ENCODE results near the gene DCAKD.

Gene DCAKD

DNA sequence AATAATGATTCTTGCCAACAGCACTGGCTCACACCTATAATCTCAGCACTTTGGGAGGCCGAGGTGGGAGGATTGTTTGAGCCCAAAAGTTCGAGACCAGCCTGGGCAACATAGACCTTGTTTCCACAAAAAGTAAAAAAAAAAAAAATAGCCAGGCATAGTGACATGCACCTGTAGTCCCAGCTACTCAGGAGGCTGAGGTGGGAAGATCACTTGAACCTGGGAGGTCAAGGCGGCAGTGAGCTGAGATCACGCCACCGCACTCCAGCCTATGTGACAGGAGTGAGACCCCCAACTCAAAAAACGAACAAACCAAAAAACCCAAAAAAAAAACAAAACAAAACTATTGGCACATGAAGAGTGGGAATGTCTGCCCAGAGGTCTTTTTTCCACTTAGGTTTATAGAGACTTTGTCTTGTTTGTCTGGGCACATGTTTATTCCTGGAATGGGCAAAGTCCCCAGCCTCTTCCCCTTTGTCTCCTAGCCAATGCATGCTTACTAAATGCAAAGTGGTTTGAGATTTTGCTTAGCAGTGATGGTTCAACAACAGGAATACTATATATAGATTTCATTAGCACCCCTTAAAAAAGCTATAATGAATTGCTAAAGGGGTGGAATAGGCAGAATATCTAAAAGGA, 35.6 kb upstream of the DCAKD start:
- no peak for DNase-seq (ENCODE audit: low read depth)
- no peak overlapping the region for H3K4me3 ChIP-seq (ENCODE audit: low read length)
- TF ChIP-seq, protein P1, sequence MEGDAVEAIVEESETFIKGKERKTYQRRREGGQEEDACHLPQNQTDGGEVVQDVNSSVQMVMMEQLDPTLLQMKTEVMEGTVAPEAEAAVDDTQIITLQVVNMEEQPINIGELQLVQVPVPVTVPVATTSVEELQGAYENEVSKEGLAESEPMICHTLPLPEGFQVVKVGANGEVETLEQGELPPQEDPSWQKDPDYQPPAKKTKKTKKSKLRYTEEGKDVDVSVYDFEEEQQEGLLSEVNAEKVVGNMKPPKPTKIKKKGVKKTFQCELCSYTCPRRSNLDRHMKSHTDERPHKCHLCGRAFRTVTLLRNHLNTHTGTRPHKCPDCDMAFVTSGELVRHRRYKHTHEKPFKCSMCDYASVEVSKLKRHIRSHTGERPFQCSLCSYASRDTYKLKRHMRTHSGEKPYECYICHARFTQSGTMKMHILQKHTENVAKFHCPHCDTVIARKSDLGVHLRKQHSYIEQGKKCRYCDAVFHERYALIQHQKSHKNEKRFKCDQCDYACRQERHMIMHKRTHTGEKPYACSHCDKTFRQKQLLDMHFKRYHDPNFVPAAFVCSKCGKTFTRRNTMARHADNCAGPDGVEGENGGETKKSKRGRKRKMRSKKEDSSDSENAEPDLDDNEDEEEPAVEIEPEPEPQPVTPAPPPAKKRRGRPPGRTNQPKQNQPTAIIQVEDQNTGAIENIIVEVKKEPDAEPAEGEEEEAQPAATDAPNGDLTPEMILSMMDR (conservative IDR thresholded peaks at IDR 0.05; ENCODE audit: low read depth, low read length): no peak

DNA sequence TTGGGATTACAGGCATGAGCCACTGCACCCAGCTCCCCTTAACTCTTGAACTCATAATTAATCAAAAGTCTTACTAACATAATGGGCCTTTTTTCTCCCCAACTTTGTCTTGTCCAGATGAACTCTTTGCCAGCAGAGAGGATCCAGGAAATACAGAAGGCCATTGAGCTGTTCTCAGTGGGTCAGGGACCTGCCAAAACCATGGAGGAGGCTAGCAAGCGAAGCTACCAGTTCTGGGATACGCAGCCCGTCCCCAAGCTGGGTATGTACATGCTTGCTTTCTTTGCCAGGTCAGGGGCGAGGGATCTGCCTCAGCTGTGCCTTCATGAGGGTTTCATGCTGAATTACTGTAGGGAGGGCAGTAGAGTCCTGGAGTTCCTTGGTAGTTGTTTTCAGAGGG, 35.0 kb upstream of the DCAKD start:
- DNase-seq (ENCODE audit: low read depth): no peak
- no peak overlapping the region for H3K4me3 ChIP-seq (ENCODE audit: low read length)
- TF ChIP-seq, protein P1 (conservative IDR thresholded peaks at IDR 0.05; ENCODE audit: low read depth, low read length): no peak

DNA sequence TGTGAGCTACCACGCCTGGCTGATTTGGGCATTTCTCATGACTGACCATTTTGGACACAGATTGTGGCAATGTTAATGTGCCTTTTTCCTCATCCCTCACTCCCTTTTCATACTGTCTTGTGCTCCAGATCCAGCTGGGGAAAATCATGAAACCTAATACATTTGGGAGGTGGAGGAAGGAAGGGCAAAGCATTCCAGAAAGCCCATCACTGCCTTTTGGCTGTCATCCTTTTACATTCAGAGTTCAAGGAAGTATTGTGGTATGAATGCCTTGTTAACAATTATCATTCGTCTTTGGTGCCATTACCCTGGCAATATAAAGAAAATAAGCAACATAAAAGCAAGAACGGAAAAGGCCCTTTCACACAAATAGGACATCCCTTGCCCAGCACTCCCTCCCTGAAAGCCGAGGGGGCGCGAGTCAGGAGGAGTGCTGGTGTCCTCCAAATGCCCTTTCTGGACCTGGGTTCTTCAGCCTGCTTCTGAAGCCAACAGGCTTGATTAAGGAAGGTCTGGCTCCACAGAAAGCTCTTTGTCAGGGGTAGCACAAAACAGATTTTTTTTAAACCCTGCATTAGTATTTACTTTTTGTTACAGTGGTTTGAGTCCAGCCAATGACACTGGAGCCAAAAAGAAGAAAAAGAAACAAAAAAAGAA, 29.7 kb upstream of the DCAKD start:
- DNase-seq (ENCODE audit: low read depth): no peak
- H3K4me3 ChIP-seq (ENCODE audit: low read length): no peak overlapping the region

DNA sequence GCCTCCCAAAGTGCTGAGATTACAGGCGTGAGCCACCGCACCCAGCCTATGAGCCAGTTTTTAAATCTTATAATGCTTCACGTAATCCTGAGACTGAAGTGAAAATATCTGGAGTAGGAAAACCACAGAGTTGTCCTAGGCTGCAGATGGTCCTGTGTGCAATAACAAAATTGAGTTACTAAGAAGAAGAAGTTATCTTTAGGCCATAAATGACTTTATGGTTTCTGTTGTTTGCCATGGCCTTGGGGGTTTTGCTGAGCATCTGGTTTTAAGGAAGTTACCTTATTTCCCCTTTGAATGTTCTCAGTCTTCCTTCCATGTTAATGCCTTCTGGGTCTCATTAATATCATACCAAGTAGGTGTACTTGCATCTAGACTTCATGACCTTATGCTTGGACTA, 26.2 kb upstream of the DCAKD start:
- DNase-seq (ENCODE audit: low read depth): no peak
- no peak overlapping the region for H3K4me3 ChIP-seq (ENCODE audit: low read length)
- TF ChIP-seq, protein P1 (conservative IDR thresholded peaks at IDR 0.05; ENCODE audit: low read depth, low read length): no peak

More for the DNA sequence above, 29.7 kb upstream of the DCAKD start:
- TF ChIP-seq, protein P1 (conservative IDR thresholded peaks at IDR 0.05; ENCODE audit: low read depth, low read length): no peak

DNA sequence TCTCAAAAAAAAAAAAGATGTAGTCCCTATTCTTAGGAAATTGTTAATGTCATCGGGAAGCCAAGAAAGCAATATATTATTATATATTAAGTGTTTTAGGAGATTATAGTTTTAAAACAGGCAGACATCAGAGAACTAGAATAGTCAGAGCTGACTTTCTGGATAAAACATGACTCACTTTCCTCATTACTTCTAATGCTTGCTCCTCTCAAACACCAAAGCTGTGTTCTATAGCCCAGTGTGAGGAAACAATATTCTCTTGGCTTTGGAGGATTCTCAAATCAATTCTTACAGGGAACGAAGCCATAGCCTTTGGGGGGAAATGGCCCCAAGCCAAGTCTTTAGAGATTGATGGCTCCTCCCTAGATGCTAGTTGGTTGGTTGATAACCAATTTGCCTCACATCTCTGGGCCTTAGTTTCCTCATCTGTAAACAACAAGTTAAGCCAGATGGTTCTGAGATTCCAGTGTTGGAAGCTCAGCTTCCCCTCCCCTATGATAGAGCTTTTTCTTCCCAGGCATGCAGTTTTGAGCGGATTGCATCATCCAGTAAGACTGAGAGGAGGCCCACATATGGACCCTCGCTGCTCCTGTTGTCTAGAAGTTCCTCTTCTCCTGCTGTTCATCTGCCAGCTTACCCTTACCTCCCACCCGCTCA, 22.1 kb upstream of the DCAKD start:
- H3K4me3 ChIP-seq (ENCODE audit: low read length): no peak overlapping the region
- TF ChIP-seq, protein P1 (conservative IDR thresholded peaks at IDR 0.05; ENCODE audit: low read depth, low read length): no peak
- DNase-seq (ENCODE audit: low read depth): no peak

DNA sequence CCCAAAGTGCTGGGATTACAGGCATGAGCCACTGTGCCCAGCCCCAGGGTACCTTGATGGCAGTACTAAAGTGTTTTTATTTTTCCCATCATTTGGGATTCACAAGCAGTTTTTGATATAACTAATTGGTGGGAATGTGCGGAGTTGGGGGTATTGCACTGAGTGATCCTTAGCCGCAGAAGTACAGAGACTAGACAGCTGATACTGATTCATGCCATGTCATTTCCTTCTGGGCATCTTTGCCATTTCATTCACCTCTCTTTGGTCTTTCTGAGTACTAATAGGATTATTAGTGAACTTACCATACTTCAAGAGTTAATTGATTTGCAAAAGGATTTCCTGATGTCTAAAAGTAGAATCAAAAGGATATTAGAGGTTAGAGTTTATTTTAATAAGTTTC, 19.4 kb upstream of the DCAKD start:
- H3K4me3 ChIP-seq (ENCODE audit: low read length): no peak overlapping the region
- no peak for DNase-seq (ENCODE audit: low read depth)
- TF ChIP-seq, protein P1 (conservative IDR thresholded peaks at IDR 0.05; ENCODE audit: low read depth, low read length): no peak

Measured in retinal pigment epithelial cell (primary cell).